HTERT RPE-1 (cell line): ENCODE results near the gene STARD13.

Experiments used
- in situ Hi-C: fragments of 300-500 bp; cut with MboI; formaldehyde crosslinking; loops from 4 replicates; pipeline ENCODE4 v1.14.3; 2020; ENCODE audit warnings: low sequenced_read_pairs

The STARD13 gene

DNA sequence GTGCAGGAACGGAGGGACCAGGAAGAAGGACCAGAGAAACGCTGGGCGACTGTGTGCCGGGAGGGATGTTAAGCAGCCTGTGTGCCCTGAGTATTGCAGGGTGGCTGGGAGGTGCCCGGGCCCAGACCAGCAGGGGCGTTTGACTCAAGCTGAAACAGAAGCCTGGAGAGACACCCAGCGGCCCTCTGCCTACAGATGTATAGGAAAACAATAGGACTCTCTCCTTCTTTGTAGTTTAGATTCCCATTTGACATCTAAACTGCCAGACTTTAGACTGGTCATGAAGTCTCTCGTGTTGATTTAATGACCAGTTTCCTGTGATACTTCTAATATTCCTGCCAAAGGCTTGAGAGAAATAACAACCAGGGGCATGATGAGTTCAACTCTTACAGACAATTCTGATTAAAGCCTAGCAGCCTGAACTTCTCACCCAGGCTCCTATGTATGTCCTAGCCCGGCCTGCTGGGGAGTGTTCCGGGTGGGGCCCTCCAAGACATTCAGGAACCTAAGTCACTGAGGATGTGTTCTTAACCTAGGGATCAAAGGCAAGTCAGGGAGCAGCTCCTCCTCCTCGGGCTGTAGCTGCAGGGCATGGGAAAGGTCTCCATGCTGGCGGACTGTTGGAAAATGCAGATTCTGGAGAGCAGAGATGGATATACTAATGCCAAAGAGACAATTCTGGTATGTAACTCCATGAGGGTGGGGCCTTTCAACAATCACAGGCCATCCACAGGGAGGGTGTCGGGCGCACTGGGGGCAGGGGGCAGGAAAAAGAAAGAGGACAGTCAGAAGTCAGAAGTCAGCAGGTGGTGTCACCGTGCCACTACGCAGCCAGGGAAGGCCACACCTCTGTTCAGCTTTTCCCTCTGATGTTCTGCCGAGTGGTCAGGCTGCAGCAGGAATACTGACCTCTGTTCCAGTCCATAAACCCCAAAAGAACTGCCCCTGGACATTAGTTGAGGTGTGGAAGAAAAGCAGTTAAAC lies 131.8 kb downstream of the STARD13 start:
- in situ Hi-C loops: no loop called here

- in situ Hi-C loops: no loop called here
Measured at GRCh38 chr13:33152389-33152788, 133.2 kb downstream of the STARD13 start.

GRCh38 chr13:33150662-33151061 lies 134.9 kb downstream of the STARD13 start:
- in situ Hi-C loops: no loop called here

- in situ Hi-C loops: no loop called here
Measured at GRCh38 chr13:33150126-33150525, 135.4 kb downstream of the STARD13 start.

DNA sequence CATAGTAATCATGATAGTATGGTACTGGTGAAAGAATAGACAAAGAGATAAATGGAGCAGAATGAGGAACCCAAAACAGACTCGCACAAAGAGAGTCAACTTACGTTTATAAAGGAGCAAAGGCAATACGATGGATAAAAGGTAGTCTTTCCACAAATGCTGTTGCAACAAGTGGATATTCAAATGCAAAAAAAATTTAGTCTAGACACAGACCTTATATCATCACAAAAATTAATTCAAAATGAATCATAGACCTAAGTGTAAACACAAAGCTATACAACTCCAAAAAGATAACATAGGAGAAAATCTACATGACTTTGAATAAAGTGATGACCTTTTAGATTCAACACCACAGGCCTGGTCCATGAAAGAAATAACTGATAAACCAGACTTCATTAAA lies 137.7 kb downstream of the STARD13 start:
- in situ Hi-C loops: no loop called here

DNA sequence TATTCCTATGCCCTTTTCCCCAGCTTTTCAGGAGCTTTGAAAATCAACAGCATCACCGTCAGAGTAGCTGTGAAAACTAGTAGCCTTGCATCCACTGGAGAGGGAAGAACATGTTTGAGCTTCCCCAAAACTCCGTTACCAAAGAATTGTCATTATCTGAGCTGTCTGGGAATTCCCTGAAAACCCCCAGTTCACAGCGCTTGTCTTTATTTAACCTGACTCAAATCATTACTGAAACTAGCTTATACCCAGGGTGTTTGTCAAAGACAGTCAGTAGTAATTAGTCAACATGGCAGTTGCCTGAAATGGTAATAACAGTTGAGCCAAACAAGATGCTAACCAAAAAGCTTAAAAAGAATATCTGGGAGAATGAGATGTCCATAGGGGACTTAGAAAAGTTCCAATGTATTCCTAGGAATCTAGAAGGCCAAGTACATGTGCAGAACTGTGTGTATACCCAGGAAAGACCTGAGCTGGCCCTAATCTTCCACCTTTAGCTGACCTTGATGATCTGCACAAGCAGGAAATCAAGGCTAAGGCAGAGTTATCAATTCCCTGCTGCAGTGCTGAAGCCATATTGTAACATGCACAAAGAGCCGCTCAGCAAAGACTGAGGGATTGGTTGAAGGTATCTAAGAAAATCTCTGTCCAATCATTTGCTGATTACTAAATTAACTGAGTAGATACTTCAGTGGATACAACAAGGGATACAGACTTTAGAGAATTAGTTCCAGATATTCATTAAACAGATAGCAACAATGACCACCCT lies 138.5 kb downstream of the STARD13 start:
- in situ Hi-C loops: no loop called here

- in situ Hi-C loops: no loop called here
Measured at GRCh38 chr13:33145667-33146066, 139.9 kb downstream of the STARD13 start.

DNA sequence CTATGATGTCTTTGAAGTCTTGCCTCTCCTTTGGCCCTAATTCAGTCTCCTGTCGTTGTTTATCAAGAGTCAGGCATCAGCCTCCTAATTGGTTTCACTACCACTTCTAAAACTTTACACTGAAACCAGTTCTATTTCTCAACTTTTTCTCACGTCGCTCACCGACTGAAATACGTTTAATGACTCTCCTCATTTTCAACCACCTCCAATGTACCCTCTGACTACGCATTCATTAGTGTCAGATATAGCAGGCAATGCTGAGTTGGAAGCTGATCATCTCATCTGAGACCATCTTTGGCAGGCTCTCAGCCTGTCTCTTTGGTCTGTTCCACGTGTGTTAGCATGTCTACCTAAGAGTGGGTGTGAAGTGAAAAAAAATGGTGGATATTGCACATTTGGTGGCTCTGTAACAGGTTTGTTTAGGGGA lies 141.2 kb downstream of the STARD13 start:
- in situ Hi-C loops: no loop called here

DNA sequence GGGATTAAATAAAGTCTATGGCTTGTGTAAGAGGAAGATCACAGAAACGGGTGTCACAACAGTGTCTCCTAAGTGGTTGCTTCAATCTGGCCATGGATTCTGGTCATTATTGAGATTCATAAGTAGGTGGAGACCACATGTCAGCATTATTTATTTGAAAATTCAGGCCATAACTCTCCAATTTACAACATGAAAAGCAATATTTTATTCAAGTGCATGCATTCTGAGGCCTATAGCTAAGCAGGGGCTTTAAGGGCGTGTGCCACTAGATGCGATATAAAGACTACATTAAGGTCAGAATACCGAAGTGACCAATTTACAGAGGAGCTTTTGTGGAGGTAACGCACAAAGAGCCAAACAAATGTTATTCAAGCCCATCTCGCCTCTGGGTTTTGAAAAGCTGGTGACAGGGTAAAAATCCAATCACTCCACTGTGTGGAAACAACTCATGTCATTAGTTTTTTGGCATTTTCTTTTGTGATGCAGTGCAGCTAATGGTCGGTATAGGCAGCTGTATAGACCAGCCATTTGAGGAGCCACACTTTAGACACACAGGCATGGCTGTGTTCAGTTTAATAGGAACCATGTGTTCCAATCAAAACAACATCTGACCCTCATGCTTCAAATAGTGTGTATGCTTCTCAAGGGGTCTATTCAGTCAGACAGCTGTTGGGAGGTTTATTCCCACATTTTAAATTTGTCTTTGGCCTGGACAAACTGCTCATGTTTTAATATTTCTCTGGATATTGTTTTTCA lies 145.6 kb downstream of the STARD13 start:
- in situ Hi-C loops: no loop called here

DNA sequence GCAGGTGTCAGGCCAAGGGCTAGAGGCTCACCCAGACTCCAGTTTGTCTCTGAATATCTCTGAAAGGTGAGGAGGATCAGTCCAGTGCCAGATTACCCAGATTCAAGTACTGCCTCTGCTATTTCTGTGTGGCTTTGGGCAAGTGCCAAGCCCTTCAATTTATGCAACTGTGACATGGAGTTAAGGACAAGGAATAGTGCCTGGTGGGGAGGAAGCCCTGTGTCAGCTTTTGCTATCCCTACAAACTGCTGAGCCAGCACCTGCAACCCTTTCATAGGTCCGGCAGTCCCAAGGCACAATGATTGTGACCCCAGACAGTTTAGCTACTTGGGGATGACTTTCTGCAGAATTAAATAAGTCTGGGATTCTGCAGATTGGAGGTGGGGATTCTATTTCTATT lies 146.4 kb downstream of the STARD13 start:
- in situ Hi-C loops: no loop called here

DNA sequence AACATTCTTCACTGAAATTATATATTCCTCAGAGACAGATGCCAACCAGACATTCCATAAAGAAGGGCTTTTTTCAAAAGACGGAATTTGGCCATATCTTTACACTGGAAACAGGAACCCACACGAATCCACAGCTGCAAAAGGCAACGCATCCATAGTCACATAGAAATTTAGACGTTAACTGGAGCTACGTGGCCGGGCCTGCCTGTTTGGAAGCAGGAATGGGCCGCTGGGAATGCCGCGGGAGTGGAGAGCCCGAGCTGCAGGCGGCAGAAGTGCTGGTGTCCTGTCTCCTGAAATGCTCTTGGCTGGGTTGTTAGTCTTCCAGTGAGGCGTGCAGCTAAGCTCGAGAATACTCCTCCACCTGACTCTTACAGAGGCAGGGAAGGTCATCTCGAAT lies 147.1 kb downstream of the STARD13 start:
- in situ Hi-C loops: no loop called here

DNA sequence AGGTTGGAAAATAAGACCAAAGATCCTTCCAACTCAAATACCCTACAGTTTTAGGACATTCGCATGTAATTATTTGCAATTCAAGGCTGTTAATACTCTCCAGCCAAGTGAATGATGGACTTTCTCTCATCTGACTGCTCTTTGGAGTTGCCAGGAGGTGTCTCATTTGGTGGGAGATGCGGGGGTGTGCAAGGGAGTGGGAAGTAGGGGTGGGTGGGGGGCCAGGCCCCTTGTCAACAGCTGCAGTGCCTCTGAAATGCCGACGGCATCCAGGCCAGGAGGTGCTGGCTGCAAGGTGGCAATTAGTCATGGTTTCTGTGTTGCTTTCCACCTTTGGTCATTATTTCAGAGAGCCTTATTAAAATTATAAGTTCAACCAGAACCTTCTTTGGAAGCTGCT lies 147.8 kb downstream of the STARD13 start:
- in situ Hi-C loops: no loop called here

- in situ Hi-C loops: no loop called here
Measured at GRCh38 chr13:33135097-33135496, 150.5 kb downstream of the STARD13 start.

GRCh38 chr13:33134213-33134612 lies 151.3 kb downstream of the STARD13 start:
- in situ Hi-C loops: no loop called here

- in situ Hi-C loops: no loop called here
Measured at GRCh38 chr13:33132644-33133440, 152.7 kb downstream of the STARD13 start.

DNA sequence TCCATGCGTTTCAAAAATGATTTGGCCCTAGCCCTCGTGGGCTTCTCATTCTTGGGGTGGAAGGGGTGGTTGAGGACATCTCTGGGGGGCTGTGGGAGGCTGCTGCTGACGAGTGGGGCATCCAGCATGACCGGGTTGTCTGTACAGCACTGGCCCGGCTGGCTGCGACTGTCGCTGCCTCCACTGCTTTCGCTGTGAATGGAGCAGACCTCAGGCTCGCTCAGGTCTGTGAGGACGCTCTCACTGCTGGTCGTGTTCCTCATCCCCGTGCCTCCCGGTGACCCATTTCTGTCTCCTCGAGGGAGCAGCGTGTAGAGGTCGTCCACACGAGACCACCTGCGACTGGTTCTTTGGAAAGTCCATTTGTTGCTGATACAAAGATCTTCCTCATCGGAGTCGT lies 155.7 kb downstream of the STARD13 start:
- in situ Hi-C loops: no loop called here

GRCh38 chr13:33129094-33129832 lies 156.3 kb downstream of the STARD13 start:
- in situ Hi-C loops: no loop called here

DNA sequence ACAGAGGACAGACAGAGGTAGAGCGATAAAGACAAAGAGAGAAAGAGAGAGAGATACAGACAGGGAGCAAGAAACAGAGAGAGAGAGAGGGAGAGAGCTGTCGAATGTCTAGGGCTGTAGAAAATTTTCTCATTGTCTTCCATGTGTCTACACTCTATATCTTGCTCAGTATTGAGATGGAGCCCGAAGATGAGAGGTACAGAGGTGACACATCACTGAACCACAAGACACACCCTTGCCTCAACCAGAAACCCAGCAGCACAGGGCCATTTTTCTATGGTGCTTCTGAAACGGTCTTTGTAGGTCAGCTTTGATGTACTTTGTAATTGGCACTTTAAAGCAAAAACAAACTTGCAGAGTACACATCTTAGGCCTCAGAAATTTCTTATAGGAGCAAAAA lies 157.4 kb downstream of the STARD13 start:
- in situ Hi-C loops: no loop called here

GRCh38 chr13:33127009-33127551 lies 158.5 kb downstream of the STARD13 start:
- in situ Hi-C loops: no loop called here
